HepG2 (cell line): ENCODE data around the gene VAV2. TPM values are rescaled to one million over a fixed set of nuclear protein-coding genes. Genes with fewer than 3 reads are reported as not detected.

Experiments
- CAMTA2 ChIP-seq: sonication (generic); formaldehyde crosslinking; IDR thresholded peaks from 2 replicates; pipeline ENCODE4 v1.4.0; 2020; ENCODE audit warnings: mild to moderate bottlenecking, missing genetic modification reagents, borderline replicate concordance
- ELF1 ChIP-seq: sonication (generic); formaldehyde crosslinking; IDR thresholded peaks from 2 replicates; pipeline ENCODE4 v1.4.0; 2020; ENCODE audit warnings: missing genetic modification reagents
- FOXJ3 ChIP-seq: sonication (generic); formaldehyde crosslinking; IDR thresholded peaks from 2 replicates; pipeline ENCODE4 v1.4.0; 2020; ENCODE audit warnings: missing genetic modification reagents, mild to moderate bottlenecking, borderline replicate concordance
- HMG20A ChIP-seq: IDR thresholded peaks from 2 replicates; pipeline ENCODE4 v1.6.1; 2016; ENCODE audit warnings: borderline replicate concordance
- KAT2B ChIP-seq: fragments of 150-350 bp; IDR thresholded peaks from 2 replicates; pipeline ENCODE4 v1.6.1; 2014; ENCODE audit warnings: low read depth, low read length, borderline replicate concordance
- KAT7 ChIP-seq: IDR thresholded peaks from 2 replicates; pipeline ENCODE4 v1.6.1; 2018; ENCODE audit warnings: borderline replicate concordance, missing compliant biosample characterization
- KDM2A ChIP-seq: sonication (generic); formaldehyde crosslinking; IDR thresholded peaks from 2 replicates; pipeline ENCODE4 v1.4.0; 2020; ENCODE audit warnings: low read depth, missing genetic modification reagents, borderline replicate concordance
- KLF9 ChIP-seq: IDR thresholded peaks from 2 replicates; pipeline ENCODE4 v1.6.1; 2016; ENCODE audit warnings: low read depth
- MAF1 ChIP-seq: sonication (generic); formaldehyde crosslinking; IDR thresholded peaks from 2 replicates; pipeline ENCODE4 v1.5.0; 2020; ENCODE audit warnings: missing genetic modification reagents, borderline replicate concordance
- PBX3 ChIP-seq: sonication (generic); formaldehyde crosslinking; IDR thresholded peaks from 2 replicates; pipeline ENCODE4 v1.8.1; 2023; ENCODE audit warnings: missing genetic modification reagents, inconsistent platforms, borderline replicate concordance
- RBM22 ChIP-seq: fragments of 200-400 bp; formaldehyde crosslinking; optimal IDR thresholded peaks from 2 replicates; pipeline ENCODE3; 2017; ENCODE audit warnings: mild to moderate bottlenecking, low read length, moderate library complexity
- SMYD3 ChIP-seq: sonication (generic); formaldehyde crosslinking; IDR thresholded peaks from 2 replicates; pipeline ENCODE4 v1.8.1; 2023; ENCODE audit warnings: mild to moderate bottlenecking, missing genetic modification reagents
- SRY ChIP-seq: sonication (generic); formaldehyde crosslinking; IDR thresholded peaks from 2 replicates; pipeline ENCODE4 v1.8.0; 2022; ENCODE audit warnings: mild to moderate bottlenecking, missing genetic modification reagents
- TEAD3 ChIP-seq: optimal IDR thresholded peaks from 2 replicates; pipeline ENCODE3; 2016; ENCODE audit warnings: borderline replicate concordance
- THRA ChIP-seq: sonication (generic); formaldehyde crosslinking; IDR thresholded peaks from 2 replicates; pipeline ENCODE4 v1.4.0; 2020; ENCODE audit warnings: missing genetic modification reagents, borderline replicate concordance
- TIGD3 ChIP-seq: sonication (generic); formaldehyde crosslinking; IDR thresholded peaks from 2 replicates; pipeline ENCODE4 v1.5.1; 2020; ENCODE audit warnings: mild to moderate bottlenecking, missing genetic modification reagents, borderline replicate concordance
- ZFYVE20 ChIP-seq: sonication (generic); formaldehyde crosslinking; IDR thresholded peaks from 2 replicates; pipeline ENCODE4 v1.8.0; 2023; ENCODE audit warnings: low read depth, mild to moderate bottlenecking, moderate library complexity, missing genetic modification reagents, borderline replicate concordance
- ZMYM3 ChIP-seq: sonication (generic); formaldehyde crosslinking; IDR thresholded peaks from 2 replicates; pipeline ENCODE4 v1.5.1; 2020; ENCODE audit warnings: mild to moderate bottlenecking, missing genetic modification reagents
- ZNF720 ChIP-seq: sonication (generic); formaldehyde crosslinking; IDR thresholded peaks from 2 replicates; pipeline ENCODE4 v1.4.0; 2020; ENCODE audit warnings: missing genetic modification reagents
- ZNF737 ChIP-seq: sonication (generic); formaldehyde crosslinking; IDR thresholded peaks from 2 replicates; pipeline ENCODE4 v1.5.0; 2020; ENCODE audit warnings: missing genetic modification reagents, mild to moderate bottlenecking, borderline replicate concordance
- ZNF770 ChIP-seq: sonication (generic); formaldehyde crosslinking; IDR thresholded peaks from 2 replicates; pipeline ENCODE4 v1.5.0; 2020; ENCODE audit warnings: mild to moderate bottlenecking, missing genetic modification reagents
- ZSCAN30 ChIP-seq: sonication (generic); formaldehyde crosslinking; IDR thresholded peaks from 2 replicates; pipeline ENCODE4 v1.5.0; 2020; ENCODE audit warnings: mild to moderate bottlenecking, missing genetic modification reagents
- polyA plus RNA-seq, 8 experiments: library from polyadenylated mRNA; depleted of rRNA in 3 of 8; stranded (reverse) in 7 of 8; unstranded in 1 of 8; fragments of >200 nt; fragmentation: Illumina TruSeq in 4 of 8; extraction: Trizol in 4 of 8; gene quantifications; 2 replicates each; pipeline versions ENCODE4 v1.2.1 to v1.2.3, GENCODE V29; 2011 to 2016; ENCODE audit warnings: low read depth in 4 of 8, missing spikeins in 1 of 8, mixed read lengths in 1 of 8; ENCODE audit not compliant: insufficient read depth in 1 of 8
- total RNA-seq, 5 experiments: library from RNA; depleted of rRNA; stranded (reverse); fragments of >200 nt; fragmentation: Illumina TruSeq; extraction: Trizol; gene quantifications; 2 replicates each; pipeline ENCODE4 v1.2.3, GENCODE V29; 2016; ENCODE audit warnings: low read depth in 1 of 5

The VAV2 gene
- total and polyA plus RNA-seq, 2 of the 13 experiments (the other 11 are each of a cell fraction or from before 2014, with no cell fraction given) = 22.5 to 22.9 TPM

GRCh38 chr9:133742849-133743444 is 249.2 kb downstream of the VAV2 start (continued):
- peak; percentile 72 for TF ChIP-seq TEAD3 (CRISPR knock-in tag)
- TF ChIP-seq KLF9 (CRISPR knock-in tag) = no peak
- TF ChIP-seq HMG20A (CRISPR knock-in tag) = 0 out of 2 replicates have a peak, but pooled peaks have one; percentile 27
- no peak for TF ChIP-seq RBM22
- TF ChIP-seq ZMYM3 (CRISPR knock-in tag) = peak; percentile 54; the same call in 1 of the 2 replicates
- TF ChIP-seq TIGD3 = no peak
- TF ChIP-seq SMYD3 (CRISPR knock-in tag) = no peak
- TF ChIP-seq PBX3 (CRISPR knock-in tag) = no peak
- no peak for TF ChIP-seq ZFYVE20
- TF ChIP-seq ZSCAN30 (CRISPR knock-in tag) = no peak
- TF ChIP-seq ZNF737 = no peak
- TF ChIP-seq KAT7 (CRISPR knock-in tag) = no peak
- TF ChIP-seq THRA (CRISPR knock-in tag) = peak; percentile 63
- peak; percentile 72 for TF ChIP-seq KDM2A (CRISPR knock-in tag)
- TF ChIP-seq ELF1 (CRISPR knock-in tag) = peak; percentile 54; the same call in 1 of the 2 replicates
- no peak; the same call in 1 of the 2 replicates for TF ChIP-seq SRY
- no peak for TF ChIP-seq KAT2B
- TF ChIP-seq MAF1 (CRISPR knock-in tag) = no peak
- no peak for TF ChIP-seq ZNF720 (CRISPR knock-in tag)
- TF ChIP-seq CAMTA2 (CRISPR knock-in tag) = no peak
- no peak for TF ChIP-seq FOXJ3 (CRISPR knock-in tag)
- no peak for TF ChIP-seq ZNF770 (CRISPR knock-in tag)
